Measurements from ENCODE around the gene CIRBP.
A peak's percentile ranks its signal among the peaks of the same experiment; 100 is the strongest.

Gene CIRBP

DNA sequence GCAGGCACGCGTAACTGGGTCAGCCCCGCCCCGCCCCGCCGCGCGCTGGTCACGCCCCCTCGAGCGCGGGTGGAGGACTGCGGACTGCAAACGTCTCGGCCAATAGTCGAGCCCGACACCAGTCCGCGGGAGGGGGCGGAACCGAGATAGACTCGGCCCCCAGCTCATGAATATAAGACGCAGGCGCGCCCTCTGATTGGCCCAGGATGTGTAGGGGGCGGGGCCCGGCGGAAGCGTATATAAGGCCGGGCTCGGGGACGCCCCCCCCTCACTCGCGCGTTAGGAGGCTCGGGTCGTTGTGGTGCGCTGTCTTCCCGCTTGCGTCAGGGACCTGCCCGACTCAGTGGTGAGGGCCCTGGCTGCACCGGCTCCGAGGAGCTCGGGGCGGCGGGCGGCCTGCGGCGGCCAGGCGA is at the start of gene CIRBP:
CIRBP (plus strand) TSS at position 268 of the 413 bp plus-strand sequence. CDS start 1,602 bp downstream, outside the sequence.
- TF ChIP-seq, protein P1, sequence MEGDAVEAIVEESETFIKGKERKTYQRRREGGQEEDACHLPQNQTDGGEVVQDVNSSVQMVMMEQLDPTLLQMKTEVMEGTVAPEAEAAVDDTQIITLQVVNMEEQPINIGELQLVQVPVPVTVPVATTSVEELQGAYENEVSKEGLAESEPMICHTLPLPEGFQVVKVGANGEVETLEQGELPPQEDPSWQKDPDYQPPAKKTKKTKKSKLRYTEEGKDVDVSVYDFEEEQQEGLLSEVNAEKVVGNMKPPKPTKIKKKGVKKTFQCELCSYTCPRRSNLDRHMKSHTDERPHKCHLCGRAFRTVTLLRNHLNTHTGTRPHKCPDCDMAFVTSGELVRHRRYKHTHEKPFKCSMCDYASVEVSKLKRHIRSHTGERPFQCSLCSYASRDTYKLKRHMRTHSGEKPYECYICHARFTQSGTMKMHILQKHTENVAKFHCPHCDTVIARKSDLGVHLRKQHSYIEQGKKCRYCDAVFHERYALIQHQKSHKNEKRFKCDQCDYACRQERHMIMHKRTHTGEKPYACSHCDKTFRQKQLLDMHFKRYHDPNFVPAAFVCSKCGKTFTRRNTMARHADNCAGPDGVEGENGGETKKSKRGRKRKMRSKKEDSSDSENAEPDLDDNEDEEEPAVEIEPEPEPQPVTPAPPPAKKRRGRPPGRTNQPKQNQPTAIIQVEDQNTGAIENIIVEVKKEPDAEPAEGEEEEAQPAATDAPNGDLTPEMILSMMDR (IDR thresholded peaks at IDR 0.05; ENCODE audit: insufficient read depth, low read depth, low read length, missing control alignments), result no peak
- DNase-seq (ENCODE audit: low read depth), result peak; percentile 100

DNA sequence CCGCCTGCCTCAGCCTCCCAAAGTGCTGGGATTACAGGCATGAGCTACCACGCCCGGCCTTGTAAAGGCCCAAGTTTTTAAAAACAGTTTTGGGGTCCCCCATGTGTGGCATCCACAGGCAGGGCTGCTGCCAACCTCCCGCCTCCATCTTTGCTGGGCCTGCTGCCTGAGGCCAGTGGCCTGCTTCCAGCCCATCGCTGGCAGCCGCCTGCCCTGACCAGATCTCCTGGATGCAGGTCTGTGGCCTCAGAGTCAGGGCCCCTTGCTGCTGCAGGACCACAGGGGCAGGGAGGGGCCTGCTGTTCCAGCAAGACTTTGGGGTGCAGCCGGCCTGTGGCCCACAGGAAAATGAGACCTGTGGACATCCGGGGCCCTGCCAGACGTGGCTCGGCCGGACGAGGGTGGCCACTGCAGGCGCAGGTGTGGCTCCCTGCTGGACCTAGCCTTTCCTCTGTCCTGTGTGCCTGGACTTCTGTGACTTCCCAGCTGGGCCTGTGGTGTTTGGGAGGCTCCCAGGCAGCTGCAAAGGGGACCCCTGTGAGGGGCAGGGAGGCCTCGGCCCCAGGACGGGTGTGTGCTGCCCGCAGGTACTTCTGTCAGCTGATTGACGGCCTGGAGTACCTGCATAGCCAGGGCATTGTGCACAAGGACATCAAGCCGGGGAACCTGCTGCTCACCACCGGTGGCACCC is 49.2 kb upstream of the CIRBP start:
- TF ChIP-seq, protein P1 (IDR thresholded peaks at IDR 0.05; ENCODE audit: insufficient read depth, low read depth, low read length, missing control alignments), result no peak
- H3K4me3 ChIP-seq (ENCODE audit: low read depth, low read length), result no peak overlapping the region
- no peak for DNase-seq (ENCODE audit: low read depth)

More for the DNA sequence above, at the start of gene CIRBP:
- H3K4me3 ChIP-seq (ENCODE audit: low read depth, low read length), result peak within 1 kb of the TSS; percentile 98

DNA sequence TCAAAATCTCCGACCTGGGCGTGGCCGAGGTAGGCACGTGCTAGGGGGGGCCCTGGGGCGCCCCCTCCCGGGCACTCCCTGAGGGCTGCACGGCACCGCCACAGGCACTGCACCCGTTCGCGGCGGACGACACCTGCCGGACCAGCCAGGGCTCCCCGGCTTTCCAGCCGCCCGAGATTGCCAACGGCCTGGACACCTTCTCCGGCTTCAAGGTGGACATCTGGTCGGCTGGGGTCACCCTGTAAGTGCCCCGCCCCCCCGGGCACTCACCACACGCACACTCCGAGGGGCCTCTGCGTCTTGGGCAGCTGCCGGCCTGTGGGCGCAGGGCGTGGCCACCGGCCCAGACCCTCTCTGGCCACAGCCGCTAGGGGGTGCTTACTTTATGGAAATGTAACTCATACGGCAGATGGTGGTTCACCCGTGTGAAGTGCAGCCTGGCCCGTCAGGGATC is 48.6 kb upstream of the CIRBP start:
- no peak for DNase-seq (ENCODE audit: low read depth)
- TF ChIP-seq, protein P1 (IDR thresholded peaks at IDR 0.05; ENCODE audit: insufficient read depth, low read depth, low read length, missing control alignments), result no peak
- H3K4me3 ChIP-seq (ENCODE audit: low read depth, low read length), result no peak overlapping the region

DNA sequence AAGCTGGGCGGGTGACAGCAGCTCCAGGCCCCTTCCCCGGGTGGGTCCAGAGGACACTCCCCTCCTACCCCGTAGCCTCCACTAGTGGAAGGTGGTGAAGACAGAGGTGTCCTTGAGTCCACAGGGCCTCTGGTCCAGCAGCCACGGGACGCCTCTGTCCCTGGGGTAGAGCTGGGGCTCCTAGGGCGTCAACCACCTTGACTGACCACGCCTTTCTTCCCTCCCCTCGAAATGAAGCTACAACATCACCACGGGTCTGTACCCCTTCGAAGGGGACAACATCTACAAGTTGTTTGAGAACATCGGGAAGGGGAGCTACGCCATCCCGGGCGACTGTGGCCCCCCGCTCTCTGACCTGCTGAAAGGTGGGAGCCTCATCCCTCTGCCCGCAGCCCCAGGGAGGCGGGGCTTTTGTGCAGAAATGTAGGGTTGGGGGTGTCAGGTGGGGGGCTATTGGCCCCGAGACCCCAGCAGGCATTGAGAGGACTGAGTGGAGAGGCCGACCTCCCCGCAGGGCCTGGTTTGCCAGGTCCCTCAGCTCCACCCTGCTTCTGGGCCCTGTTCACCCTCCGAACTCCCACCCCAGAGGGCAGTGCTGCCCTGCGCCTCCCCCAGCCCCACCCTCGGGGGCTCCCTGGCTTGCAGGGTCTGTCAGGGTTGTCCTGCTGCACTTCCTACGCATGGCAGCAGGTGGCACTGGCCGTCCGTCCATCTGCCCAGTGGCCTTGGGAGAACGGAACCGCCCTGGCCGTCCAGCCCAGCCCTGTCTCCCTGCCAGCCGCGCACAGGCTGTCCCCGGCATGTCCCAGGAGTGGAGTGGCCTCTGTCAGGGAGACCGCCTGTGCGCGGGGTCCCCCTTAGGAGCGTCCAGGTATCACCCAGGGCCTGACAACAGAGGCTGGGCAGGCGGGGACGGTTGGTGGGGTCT is 47.9 kb upstream of the CIRBP start:
- no peak overlapping the region for H3K4me3 ChIP-seq (ENCODE audit: low read depth, low read length)
- no peak for DNase-seq (ENCODE audit: low read depth)
- TF ChIP-seq, protein P1 (IDR thresholded peaks at IDR 0.05; ENCODE audit: insufficient read depth, low read depth, low read length, missing control alignments), result peak; percentile 44

DNA sequence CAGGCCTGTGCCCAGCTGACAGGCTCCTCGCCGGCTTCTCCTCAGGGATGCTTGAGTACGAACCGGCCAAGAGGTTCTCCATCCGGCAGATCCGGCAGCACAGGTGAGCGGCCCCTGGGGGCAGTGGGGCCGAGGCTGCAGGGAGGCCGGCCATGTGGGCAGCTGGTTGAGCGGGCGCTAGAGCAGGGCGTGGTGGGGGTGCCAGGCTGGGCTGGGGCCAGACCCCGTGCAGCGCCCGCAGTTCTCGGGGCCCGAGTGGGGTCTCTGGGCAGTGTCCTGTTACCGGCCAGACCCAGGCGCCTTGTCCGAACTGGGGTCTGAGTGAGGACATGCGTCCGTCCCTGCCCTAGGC is 47.3 kb upstream of the CIRBP start:
- H3K4me3 ChIP-seq (ENCODE audit: low read depth, low read length), result no peak overlapping the region
- TF ChIP-seq, protein P1 (IDR thresholded peaks at IDR 0.05; ENCODE audit: insufficient read depth, low read depth, low read length, missing control alignments), result no peak
- no peak for DNase-seq (ENCODE audit: low read depth)

DNA sequence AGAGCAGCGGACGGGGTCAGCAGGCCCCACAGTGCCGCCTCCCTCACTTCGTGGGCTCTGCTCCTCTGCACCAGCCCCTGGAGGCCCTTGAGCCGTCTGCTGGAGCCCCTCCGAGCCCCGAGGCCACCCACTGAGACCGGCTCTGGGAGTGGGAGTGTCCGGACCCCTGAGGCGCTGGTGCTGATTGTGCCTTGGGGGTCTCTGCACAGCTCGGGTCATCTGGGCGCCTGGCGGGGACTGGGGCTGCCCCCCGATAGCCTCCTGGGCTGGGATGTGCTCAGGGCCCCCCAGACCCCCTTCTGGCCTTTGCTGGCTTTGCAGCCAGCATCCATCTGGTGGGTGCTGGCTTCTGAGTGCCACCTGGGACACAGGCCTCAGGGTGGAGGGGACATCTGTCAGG is 46.7 kb upstream of the CIRBP start:
- no peak overlapping the region for H3K4me3 ChIP-seq (ENCODE audit: low read depth, low read length)
- TF ChIP-seq, protein P1 (IDR thresholded peaks at IDR 0.05; ENCODE audit: insufficient read depth, low read depth, low read length, missing control alignments), result peak; percentile 20
- DNase-seq (ENCODE audit: low read depth), result no peak
